ENCODE data around the gene PAM.

Gene PAM

DNA sequence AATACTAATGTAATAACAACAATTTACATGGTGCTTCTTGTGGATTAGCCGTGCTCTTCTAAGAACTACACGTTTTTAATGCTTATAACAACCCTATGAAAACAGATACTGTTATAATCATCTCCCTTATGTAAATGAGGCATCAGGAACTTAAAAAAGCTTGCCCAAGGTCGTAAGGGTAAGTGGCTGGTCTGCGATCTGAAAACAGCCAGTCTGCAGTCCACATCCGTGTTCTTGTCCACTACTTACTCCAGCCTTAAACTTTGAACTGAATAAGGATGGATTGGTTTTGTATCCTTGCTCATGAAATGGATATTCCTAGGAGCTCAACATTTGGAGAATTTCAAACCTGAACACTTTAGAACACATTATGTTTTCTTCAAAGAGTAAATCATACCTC lies 26.7 kb downstream of the PAM start:
- DNase-seq (ENCODE audit: low read depth), result no peak

DNA sequence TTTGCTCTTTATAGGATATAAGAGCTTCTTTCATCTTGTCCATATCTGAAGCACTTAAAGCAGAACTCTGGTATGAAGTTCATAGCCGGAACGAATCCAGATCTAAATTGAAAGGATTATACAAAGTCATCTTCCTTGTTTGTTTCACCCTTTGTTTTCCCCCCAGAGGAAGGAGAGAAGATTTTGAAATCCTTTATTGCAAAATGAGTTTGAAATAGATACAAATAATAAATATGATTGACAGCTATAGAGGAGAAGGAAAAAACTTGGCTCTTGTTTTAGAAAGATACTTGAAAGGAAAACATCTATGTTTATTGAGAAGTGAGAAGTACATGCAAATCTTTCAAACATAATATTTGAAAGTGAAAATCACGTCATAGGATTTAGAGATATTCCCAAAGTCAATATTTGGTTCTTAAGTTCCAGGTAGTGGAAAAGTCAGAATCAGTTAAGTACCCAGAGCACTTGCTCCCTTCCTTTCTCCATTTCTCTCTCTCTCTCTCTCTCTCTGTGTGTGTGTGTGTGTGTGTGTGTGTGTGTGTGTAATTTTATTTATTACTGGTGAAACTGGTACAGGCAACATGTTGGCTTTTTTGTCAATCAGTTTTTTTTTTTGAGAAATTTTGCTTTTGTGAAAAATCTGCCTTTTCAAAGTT lies 27.2 kb downstream of the PAM start:
- no peak for DNase-seq (ENCODE audit: low read depth)

DNA sequence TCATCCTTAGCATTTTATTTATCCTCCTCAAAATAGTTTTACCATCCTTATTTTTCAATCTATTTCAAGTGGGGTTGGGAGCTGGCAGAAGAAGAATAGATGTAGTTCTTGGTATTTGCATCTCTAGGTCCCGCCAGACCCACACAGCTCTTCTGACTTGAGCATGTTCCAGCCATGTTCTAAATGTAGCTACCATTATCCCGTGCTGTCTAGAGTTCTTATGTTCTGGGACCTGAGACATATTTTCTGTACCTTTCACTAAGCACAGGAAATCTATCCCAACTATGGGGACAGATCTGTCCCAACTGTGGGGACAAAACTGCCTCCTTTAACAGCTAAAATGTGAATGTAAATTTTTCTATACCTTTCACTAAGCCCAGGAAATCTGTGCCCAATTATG lies 32.0 kb downstream of the PAM start:
- DNase-seq (ENCODE audit: low read depth), result no peak

DNA sequence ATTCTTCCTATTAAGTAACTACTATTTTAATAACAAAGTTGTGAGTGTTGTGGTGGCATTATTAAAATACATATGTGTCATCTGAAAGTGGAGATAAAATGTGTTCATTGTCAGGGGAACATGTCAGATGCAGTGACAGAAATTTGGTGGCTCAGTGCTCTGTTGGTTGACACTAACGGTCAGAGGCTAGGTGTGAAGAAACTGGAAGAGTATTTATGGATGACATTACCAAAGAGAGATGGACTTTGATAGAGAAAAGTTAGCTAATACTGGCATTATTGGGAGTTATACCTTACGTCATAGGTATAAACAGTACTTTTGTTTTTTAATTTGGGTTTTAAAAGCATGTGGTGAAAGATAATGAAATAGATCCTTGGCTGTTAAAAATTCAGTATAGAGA lies 33.7 kb downstream of the PAM start:
- no peak for DNase-seq (ENCODE audit: low read depth)

DNA sequence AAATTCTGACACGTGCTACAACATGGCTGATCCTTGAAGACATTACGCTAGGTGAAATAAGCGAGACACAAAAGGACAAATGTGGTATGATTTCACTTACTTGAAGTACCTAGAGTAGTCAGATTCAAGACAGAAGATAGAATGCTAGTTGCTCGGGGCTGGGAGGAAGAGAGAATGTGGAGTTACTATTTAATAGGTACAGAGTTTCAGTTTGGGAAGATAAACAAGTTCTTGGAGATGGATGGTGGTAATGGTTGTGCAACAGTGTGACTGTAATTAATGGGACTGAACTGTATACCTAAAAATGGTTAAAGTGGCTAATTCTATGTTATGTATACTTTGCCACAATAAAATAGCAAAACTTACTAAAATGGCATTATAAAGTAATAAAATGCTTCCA lies 34.4 kb downstream of the PAM start:
- DNase-seq (ENCODE audit: low read depth), result no peak

DNA sequence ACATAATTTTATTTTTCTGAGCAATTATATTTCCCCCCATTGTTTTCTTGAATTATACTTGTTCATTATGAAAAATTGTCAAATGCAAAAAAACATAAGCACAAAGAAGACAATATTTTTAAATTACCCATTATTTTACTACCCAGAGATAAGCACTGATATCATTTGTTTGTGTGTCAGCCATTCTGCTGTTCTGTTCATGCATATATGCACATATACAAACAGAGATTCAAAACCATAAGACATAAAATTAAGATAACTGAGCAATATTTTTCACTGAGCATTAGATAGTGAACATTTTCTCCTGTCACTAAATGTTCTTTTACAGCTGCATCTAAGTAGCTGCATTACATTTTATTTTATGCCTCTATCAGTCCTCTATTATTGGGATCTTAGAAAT lies 35.6 kb downstream of the PAM start:
- no peak for DNase-seq (ENCODE audit: low read depth)

DNA sequence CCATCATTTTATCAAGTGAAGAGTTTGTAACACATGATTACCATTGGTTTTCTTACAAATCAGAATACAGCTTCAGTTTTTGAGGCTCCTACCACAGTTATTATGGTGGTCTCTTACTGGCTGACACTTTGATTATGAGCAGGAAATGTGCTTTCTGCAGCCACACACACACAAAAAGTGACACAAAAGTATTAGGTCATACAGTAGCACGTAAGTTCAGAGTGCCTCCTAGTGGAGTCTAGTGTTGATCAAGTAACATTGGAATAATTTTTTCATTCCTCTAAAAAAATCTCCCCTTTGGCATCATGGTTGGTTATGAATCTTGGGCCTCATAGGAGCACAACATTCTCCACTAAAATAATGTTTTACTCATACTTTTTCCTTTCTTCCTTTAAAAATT lies 37.6 kb downstream of the PAM start:
- DNase-seq (ENCODE audit: low read depth), result no peak

DNA sequence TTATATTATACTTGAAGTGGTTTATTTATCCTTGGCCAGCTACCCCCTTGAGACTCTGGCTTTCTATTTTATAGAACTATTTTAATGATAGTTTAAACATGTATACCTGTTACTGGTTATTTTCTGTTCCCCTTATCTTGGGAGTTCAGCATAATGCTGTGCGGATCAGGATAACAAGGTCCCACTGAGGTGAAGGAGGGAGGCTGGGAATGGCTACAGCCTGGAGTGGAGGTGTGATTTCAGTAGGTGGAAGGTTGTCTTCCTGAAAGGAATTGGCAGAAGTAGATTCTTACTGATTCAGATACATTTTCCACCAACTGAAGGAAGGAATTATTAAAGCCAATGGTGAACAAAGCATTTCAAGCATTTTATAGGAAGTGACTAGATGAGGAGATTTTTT lies 38.9 kb downstream of the PAM start:
- DNase-seq (ENCODE audit: low read depth), result no peak

DNA sequence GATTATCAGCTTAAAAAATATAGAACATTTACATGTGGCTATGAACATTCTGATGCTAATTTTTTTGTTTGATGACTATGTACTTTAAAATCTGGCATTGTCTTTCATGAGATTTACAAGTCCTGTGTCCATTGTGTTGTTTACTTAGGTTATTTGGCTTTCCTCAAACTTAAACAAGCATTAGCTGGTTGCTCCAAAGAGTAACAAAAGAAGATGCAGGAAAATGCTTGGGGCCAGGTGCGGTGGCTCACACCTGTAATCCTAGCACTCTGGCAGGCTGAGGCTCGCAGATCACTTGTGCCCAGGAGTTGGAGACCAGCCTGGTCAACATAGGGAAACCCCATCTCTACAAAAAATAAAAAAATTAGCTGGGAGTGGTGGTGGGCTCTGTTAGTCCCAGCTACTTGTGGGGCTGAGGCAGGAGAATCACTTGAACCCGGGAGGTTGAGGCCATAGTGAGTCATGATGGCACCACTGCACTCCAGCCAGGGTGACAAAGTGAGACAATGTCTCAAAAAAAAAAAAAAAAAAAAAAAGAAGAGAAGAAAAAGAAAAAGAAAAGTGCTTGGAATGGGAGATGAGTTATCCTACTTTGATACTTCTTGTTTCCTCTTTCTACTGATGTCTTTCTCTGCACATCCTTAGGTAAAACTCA lies 39.7 kb downstream of the PAM start:
- no peak for DNase-seq (ENCODE audit: low read depth)

DNA sequence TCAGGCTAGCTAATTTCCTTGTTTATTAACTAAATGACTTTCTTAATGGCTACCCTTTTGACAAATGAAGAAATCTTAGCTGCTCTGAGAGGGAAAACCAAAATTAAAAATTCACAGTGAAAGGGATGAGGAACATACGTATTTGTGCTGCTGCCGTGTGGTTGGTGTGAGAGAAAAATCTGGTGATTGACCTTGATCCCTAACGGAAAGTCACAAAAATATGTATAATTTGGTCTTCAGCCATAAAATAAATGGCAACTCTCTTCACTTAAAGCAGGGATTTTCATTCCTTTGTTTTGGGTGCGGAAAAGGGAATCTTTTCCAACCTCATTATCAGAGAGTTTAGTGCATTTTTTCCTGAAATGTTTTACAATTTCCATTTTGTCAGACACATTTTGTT lies 40.4 kb downstream of the PAM start:
- no peak for DNase-seq (ENCODE audit: low read depth)

DNA sequence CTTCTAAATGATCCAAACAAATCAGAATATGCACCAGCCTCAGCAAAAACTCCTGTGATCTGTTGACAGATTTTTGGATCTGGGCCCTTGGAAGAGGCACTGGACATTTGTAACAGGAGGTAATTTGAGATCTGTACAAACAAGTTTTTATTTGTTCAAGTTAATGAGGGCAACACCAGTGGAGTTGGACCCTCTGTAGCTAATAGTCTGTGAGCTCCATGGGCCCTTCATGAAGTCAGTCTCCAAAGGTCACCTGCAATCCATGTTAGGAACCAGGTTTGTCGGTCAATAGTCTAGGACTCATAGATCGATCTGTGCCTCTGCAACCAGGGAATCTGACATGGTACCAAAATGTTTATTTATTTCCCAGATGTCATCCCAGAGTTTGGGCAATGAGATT lies 40.9 kb downstream of the PAM start:
- DNase-seq (ENCODE audit: low read depth), result no peak

DNA sequence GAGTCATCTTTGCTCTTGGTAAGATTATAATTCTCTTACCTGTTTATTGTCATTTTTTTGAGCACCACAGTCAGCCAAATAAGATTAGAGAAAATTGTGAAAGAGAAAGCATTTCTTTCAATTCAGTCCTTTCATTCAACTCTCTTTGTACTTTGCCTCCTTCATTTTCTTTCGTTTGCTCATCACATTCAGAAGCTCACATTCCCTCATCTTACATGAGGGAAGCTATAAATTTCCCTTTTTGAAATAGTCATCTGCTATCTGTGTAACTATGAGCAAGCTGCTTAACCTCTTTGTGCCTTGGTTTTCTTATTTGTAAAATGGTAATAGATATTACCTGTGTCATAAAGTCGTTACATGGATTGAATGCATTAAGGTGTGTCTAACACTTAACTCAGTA lies 41.4 kb downstream of the PAM start:
- DNase-seq (ENCODE audit: low read depth), result no peak

DNA sequence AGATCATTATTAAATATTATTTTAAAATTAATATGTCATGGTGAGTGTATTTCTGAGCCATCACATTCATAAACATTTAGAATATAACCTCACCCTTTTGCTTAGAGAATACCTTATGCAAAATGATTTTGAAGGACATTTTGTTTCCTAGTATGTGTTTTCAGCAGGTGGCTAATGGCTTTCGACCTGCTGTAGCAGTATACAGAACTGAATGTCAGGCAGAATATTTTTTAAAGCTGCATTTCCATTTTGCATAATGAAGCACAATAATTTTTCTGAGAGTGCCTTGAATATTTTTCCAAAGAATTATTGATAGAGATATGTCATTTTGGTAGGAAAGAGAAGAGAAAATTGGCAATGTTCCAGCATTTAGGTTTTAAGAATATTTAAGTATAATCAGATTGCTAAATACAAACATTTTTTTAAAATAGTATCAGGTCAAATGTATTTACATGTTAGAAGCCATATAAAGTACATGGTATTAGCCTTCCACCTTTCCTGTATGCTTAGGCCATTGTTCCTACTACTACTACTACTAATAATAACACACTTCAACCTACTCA lies 42.3 kb downstream of the PAM start:
- DNase-seq (ENCODE audit: low read depth), result no peak

DNA sequence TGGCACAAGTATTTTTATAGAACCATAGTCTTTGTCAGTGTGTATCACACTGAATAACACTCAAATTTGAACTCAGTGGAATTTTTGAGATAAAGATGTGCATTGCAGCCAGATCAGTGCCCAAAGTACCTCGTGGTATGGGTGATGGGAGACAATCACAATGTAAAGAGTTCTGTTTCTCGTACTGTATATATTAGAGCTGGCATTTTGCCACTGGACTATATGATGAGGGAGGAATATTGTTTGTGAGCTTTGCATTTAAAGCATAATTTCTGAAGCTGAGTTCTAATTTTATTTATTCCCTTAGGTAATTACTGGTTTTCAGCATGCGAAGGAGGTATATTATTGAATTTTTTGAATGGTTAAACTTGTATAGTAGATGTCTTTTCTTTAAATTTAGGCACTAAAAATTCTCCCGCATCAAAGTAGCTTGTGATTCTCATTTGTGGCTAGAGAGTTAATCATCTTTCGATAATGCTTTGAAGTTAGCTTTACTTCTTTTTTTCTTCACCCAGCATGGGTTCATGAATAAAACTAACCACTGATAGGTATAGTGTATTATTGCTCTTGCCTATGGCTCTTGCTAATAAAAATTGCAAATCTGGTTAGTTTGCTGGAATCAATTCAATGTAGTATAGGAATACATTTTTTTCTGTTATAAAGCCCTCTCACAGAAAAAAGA lies 43.1 kb downstream of the PAM start:
- DNase-seq (ENCODE audit: low read depth), result no peak

DNA sequence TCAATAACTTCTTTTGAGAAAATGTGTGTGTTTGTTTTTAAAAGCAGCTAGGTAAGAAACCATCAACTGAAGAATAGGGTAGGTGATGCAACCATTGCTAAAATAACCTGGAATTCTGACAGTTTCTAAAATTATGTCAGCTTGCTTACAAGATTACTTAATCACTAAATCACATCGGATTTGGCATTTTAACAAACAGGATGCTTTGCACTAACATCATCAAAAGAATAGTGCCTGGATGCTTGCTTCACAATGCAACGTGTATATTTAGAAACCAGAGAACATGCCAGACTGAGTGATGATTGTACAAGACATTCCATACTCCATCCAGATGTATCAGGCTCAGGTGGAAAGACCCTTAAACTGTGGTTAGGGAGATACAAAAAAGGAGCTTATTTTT lies 43.9 kb downstream of the PAM start:
- no peak for DNase-seq (ENCODE audit: low read depth)

DNA sequence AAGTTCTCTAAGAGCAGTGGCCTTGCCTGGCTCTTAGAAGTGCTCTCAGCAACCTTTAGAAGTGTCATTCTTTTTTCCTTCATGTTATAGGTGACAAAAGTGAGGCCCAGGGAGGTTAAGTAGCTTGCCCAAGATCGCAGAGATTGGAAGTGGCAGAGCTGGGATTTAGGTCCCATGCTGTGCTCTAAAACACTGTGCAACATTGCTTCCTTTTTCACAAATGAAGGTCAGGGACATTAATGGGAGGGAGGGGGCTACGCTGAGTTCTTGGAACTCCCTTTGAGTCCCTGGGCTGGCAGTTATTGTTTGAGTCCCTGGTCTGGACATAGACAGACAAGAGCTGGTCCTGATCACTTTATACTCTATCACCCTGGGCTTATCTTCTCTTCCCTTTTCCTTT lies 45.3 kb downstream of the PAM start:
- no peak for DNase-seq (ENCODE audit: low read depth)

DNA sequence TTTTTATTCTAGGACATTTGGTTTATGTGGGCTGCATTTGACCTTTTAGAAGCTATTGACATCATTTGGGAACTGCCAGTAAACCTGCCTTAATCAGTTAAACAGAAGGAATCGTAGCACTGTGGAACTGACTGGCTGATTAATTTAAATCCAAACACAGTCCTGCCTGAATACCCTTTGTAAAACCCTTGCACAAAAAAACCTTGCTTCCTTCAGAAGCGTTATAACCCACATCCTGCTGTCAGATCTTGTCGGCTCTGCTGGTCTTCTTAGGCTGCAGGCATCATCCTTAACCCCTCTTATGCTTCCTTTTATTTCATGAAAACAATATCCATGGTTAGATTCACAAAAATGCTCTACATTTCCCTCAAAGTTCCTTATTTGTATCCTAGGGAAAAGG lies 46.3 kb downstream of the PAM start:
- no peak for DNase-seq (ENCODE audit: low read depth)

DNA sequence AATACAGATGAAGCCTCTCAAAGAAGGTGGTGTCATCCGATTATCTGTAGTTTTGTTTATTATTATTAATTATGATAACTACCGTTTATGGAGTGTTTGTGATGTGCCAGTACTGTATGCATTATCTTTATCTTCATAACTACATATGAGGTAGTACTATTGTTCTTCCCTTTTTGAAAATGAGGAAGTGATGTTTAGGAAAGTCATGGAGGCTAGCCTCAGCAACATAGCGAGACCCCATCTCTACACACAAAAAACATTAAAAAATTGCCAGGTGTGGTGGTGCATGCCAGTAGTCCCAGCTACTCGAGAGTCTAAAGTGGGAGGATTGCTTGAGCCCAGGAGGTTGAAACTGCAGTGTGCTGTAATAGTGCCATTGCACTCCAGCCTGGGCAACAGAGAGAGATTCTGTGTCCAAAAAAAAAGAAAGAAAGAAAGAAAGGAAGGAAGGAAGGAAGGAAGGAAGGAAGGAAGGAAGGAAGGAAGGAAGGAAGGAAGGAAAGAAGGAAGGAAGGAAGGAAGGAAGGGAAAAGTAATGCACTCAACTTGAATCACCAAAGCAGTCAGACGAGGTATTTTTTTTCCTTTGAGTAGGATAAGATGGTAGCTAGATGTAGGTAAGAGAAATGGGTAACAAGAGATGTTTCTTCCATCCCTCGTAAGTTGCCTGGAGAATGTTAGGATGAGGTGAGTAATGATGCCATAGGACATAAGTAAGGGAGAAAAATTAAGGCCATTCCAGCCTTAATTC lies 47.8 kb downstream of the PAM start:
- DNase-seq (ENCODE audit: low read depth), result no peak

DNA sequence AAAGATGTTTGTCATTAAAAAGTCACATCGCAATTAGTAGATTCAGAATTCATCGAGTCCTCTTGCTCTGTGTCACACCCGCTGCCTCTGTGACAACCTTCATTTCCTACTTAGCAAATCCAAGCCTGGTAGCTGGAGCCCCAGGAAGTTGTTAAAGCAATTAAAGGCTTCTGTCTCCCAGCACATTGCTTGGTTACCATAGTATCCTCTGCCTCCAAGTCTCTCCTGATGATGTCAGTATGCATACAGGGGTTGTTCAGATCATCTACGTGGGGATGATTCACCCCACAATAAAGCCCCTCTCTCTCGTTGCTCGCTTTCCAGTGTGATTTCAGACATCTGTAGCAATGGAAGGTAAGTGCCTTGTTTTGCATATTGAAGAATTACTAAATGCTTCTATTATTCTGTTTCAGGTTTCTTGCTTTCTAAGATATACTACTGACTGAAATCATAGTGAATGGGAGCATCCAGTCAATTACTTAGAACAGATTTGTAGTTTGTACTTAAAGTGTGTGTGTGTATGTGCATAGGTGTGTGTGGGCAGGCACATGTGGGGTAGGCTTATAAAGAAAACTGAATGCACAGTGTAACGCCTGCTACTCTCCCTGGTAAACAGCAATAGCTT lies 52.9 kb downstream of the PAM start:
- DNase-seq (ENCODE audit: low read depth), result no peak

DNA sequence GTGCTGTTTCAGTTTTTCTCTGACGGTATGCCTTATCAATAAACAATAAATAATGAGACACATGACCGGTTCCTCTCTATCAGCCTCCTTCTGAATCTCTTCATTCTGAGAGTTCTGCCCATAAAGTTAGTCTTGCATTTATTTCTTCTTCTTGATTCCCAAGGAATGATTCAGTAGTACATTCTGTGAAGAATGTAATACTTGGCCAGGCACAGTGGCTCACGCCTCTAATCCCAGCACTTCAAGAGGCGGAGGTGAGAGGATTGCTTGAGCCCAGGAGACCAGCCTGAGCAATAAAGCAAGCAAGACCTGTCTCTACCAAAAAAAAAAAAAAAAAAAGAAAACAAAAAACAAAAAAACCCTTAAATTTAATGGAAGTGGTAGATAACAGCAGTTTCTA lies 53.9 kb downstream of the PAM start:
- DNase-seq (ENCODE audit: low read depth), result no peak

DNA sequence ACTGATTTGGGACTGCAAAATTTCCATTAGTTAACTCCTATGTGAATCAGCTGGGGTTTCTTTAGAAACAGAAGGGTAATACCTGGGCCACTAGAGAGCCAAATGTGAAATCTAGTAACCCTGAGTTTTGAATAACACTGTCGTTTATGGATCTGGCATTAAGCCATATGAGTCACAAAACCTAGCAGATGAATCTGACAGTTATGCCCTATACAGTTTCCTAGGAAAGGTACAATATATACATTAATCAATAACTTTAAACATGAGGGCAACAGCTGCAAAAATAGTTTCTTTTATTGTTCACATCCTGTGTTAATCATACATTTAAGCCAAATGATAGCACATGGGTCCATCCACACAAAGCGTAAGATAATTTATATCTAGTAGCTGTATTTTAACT lies 56.9 kb downstream of the PAM start:
- DNase-seq (ENCODE audit: low read depth), result no peak

DNA sequence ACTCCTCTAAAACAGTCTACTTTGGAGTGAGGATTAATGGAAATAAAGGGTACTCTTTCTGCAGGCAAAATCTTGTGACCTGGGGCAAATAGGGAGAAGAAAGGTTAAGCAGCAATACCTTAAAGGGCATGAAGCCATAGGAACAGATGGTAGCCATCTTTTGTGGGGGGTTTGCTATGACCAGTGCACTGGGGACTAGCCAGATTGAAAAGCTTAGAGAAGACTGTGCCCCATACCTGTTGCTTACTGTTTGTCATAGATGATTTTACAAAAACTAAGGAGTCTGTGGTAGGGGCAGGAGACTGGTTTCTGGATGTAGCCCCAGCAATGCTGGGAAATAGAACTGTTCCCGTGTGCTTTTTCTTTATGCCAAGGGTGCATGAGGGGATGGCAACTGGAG lies 58.6 kb downstream of the PAM start:
- DNase-seq (ENCODE audit: low read depth), result no peak

Measured in stimulated activated CD8-positive, alpha-beta memory T cell treated with anti-CD3 and anti-CD28 coated beads, Interleukin-12 subunit alpha, Interleukin-12 subunit beta, amount 100 ng/mL, for 1 hour (primary cell).